HG03108 (cell line): ENCODE measurements around the gene EMP3.
"Not testable (repeated sequence)": the region's sequence is repeated elsewhere in the genome, so short reads cannot be mapped to it uniquely, and the experiment has no call there.

Experiments
- ATAC-seq: cut with Tn5 transposase; IDR thresholded peaks from one replicate; pipeline ENCODE4 v1.9.1; 2021; ENCODE audit warnings: moderate library complexity; ENCODE audit not compliant: unreplicated experiment

EMP3 gene

GRCh38 chr19:48325265-48325910 lies at the start of gene EMP3:
EMP3 (plus strand) TSS chr19:48325552; CDS start chr19:48326845, 1,293 bp downstream.
- no peak for ATAC-seq

GRCh38 chr19:48279747-48280146 lies 45.6 kb upstream of the EMP3 start:
- no peak for ATAC-seq

GRCh38 chr19:48283908-48284307 lies 41.4 kb upstream of the EMP3 start:
- no peak for ATAC-seq

- no peak for ATAC-seq
These were observed 40.5 kb upstream of the EMP3 start for GRCh38 chr19:48284896-48285295.

DNA sequence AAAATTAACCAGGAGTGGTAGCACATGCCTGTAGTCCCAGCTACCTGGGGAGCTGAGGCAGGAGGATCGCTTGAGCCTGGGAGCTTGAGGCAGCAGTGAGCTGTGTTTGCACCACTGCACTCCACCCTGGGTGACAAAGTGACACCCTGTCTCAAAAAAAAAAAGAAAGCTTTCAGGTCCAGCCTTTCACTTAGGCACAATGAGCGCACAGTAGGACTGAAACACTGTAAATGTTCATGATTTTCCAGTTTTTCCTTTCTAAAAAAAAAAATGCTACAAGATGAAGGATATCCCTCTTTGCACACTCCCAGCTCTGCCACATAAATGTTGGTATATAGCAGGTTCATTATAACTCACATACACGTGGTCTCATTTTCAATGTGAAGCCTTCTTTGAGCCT lies 37.6 kb upstream of the EMP3 start:
- no peak for ATAC-seq

DNA sequence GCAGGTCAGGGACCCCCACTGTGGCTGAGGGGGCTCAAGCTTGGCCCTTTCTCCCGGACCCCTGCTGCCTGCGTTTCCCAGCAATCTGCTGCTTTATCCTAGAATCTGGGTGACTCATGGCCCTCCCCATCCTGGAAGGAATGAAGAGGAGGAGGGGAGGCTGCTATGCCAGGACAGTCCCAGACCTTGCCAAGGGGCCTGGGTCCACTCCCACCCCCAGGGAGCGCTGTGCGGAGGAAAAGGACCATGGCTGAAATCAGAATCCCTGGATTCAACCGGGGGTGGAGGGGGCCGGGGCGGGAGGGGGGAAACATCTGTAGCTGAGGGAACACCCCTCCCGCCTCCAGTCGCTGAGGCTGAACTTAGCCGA lies 35.0 kb upstream of the EMP3 start:
- no peak for ATAC-seq

- no peak for ATAC-seq
These were observed 34.4 kb upstream of the EMP3 start for GRCh38 chr19:48290771-48291488.

DNA sequence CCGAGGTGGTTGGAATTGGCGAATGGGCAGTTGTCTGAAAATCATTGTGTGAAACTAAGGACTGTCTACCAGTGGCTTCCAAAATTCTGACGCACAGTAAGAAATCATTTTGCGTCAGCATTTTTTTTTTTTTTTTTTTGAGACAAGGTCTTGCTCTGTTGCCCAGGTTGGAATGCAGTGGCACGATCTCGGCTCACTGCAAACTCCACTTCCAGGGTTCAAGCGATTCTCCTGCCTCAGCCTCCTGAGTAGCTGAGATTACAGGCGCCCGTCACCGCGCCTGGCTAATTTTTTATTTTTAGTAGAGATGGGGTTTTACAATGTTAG lies 33.9 kb upstream of the EMP3 start:
- ATAC-seq = not testable (repeated sequence)

- ATAC-seq = no peak
These were observed 32.6 kb upstream of the EMP3 start for GRCh38 chr19:48292798-48293197.

DNA sequence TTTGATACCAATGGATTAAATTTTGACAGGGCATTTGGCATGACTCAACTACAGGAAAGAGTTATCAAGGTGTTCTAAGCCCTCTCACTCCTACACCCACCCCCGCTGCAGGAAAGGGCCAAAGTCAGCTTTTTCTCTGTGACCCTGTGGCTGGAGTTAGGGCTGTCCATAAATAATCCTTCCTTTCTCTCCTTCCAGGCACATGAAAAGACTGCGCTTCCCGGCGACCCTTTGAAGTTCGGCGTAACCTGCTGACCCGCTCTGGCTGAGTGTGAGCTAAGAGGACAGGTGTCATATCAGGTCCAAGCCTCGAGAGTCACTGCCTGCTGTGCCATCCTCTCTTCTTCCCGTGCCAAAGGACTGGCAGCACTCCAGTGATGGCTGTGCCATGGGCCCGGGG lies 29.9 kb upstream of the EMP3 start:
- ATAC-seq = no peak

- ATAC-seq = no peak
These were observed 28.2 kb upstream of the EMP3 start for GRCh38 chr19:48296963-48297734.

GRCh38 chr19:48297975-48298374 lies 27.4 kb upstream of the EMP3 start:
- ATAC-seq = no peak

DNA sequence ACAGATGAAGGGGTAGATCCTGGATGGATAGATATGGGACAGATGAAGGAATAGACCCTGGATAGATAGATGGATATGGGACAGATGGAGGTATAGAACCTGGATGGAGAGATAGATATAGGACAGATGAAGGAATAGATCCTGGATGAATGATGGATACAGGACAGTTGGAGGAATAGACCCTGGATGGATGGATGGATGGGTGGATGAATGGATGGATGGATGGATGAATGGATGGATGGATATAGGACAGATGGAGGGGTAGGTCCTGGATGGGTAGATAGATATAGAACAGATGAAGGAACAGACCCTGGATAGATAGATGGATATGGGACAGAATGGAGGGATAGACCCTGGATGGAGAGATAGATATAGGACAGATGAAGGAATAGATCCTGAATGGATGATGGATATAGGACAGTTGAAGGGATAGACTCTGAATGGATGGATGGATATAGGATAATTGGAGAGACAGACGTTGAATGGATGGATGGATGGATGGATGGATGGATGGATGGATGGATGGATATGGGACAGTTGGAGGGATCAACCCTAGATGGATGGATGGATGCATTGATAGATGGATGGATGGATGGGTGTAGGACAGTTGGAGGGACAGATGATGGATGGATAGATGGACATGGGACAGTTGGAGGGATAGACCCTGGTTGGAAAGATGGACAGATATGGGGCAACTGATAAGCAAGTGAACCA lies 23.3 kb upstream of the EMP3 start:
- no peak for ATAC-seq

DNA sequence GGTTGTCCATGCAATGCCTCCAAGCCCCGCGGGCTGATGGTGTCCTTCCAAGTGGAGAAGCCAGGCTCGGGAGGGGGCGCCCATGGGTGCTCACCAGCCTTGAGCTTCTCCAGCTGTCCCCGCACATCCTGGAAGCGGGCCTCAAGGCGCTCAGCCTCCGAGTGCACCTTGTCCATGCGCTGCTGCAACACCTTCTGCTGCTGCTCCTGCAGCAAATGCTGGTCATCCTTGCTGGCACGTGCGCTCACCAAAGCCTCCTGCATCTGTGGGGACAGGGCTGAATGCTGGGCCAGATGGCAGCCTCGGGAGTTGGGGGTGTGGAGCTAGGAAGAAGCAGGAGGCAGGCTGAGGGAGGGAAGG lies 22.8 kb upstream of the EMP3 start:
- no peak for ATAC-seq

DNA sequence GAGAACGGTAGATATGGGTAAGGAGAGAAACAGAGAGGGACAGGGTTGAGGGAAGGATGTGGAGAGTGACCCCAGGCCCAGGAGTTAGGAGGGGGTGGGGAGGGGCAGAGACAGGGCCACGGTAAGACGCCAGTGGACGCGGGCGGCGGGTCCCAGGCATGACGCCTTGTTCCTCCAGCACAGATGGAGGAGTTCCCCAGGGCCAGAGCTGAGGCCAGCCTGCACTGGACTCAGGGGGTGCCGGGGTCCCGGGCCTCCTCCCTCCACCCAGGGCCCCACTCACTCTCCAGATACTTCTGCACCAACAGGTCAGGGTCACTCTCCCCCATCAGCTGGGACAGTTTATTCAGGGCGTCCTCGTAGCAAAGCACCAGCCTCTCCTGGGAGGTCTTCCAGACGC lies 22.0 kb upstream of the EMP3 start:
- ATAC-seq = no peak

GRCh38 chr19:48303866-48304265 lies 21.5 kb upstream of the EMP3 start:
- ATAC-seq = no peak

DNA sequence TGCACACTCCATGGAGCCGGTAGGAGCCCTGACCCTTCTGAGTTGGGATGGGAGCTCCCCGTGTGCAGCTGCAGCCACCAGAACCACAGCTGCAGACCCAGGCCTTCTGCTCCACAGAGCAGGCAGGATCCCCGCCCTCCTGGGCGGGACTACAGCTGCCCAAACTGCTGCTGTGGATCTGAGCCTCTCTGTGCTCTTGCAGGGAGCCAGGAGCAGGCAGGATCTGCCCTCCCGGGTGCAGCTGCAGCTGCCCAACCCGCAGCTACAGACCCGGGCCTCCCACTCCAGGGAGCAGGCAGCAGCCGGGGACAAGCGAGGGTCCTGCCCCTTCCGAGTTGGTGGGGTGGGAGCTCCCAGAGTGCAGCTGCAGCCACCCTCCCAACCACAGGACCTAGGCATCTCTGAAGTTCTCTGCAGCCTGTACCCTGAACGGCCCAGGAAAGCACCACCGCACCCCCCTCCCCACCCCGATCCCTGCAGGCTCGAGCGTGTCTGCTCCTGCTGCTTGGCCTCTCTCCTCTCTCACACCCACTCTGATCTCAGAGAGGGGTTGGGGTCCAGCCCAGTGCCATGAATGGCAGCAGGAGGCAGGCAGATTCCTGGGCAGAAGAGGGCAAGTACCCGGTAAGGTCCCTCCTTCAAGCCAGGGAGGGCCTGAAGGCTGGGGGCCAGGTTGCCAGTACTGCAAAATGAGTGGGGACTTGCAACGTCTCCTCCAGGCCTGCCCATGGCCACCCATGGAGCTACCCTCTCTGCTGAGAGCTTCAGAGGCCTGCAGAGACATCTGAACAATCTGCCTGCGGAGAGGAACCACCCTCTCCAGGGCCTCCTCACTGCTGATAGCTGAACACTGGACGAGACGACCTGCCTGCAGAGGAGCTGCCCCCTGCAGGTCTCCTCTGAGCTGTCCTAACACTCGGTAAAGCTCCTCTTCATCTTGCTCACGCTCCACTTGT lies 16.4 kb upstream of the EMP3 start:
- no peak for ATAC-seq

DNA sequence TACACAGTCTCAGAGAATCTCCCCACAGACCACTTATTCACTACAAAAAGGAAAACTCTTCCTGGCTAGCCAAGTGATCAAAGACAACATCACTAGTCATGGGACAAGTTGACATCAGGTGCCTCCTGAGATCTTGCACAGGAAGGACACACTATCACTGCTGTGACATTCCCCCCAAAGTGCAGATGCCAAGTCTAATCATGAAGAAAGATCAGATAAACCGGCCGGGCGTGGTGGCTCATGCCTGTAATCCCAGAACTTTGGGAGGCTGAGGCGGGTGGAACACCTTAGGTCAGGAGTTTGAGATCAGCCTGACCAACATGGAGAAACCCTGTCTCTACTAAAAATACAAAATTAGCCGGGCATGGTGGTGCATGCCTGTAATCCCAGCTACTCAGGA lies 15.6 kb upstream of the EMP3 start:
- not testable (repeated sequence) for ATAC-seq

- no peak for ATAC-seq
These were observed 15.1 kb upstream of the EMP3 start for GRCh38 chr19:48310227-48310626.

DNA sequence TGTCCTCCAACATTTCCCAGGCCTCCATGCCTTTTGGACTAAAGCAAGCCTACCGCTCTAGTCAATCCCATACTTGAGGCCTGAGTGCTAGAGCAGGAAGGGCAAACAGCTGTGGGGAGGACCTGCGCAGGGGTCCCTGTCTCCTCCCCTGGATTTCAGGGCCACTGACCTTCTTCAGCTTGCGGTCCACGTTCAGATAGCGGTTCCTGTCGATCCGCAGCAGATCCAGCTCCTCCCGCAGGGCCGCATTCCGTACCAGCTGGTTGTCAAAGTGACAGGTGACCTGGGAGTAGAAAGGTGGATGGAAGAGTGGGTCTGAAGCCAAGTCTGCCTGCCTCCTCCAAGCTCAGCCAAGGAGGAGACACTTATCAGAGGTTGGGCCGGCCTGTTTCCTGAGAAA lies 14.0 kb upstream of the EMP3 start:
- no peak for ATAC-seq

DNA sequence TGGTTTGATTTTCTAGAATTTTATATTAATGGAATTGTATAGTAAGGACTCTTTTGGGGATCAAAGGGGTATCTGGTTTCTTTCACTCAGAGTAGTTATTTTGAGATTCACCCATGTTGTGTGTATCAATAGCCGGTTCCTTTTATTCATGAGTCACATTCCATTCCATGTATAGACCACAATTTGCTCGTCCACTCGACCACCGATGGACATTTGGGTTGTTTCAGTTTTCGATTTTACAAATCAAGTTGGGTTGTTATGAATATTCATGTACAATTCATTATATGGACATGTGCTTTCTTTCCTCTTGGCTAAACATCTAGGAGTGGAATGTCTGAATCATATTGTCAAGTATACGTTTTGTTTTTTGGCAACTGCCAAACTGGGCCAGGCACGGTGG lies 9.6 kb upstream of the EMP3 start:
- ATAC-seq = no peak
